Smooth muscle cell (in vitro differentiated cells): Measurements from ENCODE around the gene FASTKD2. TPM values are rescaled to one million over a fixed set of nuclear protein-coding genes. Genes with fewer than 3 reads are reported as not detected.

Experiments
- DNase-seq: peaks from one replicate; lab custom pipeline; 2025; ENCODE audit not compliant: unreplicated experiment; lab: John Stamatoyannopoulos, UW
- H2AFZ ChIP-seq: fragments of 200-600 bp; sonication (generic); 2 replicates; pipeline ENCODE4 v1.6.0; 2016; ENCODE audit warnings: antibody characterized with exemption, low read depth, mild to moderate bottlenecking
- H3F3A ChIP-seq: fragments of 200-600 bp; sonication (generic); 2 replicates; pipeline ENCODE4 v1.6.0; 2017; ENCODE audit warnings: antibody characterized with exemption, low read depth
- H3K27ac ChIP-seq: fragments of 200-600 bp; sonication (generic); 2 replicates; pipeline ENCODE4 v1.5.1; 2016; ENCODE audit warnings: low read depth, mild to moderate bottlenecking
- H3K27me3 ChIP-seq: fragments of 200-600 bp; sonication (generic); 2 replicates; pipeline ENCODE4 v1.6.1; 2016; ENCODE audit warnings: low read depth, mild to moderate bottlenecking
- H3K36me3 ChIP-seq: fragments of 200-600 bp; sonication (generic); 2 replicates; pipeline ENCODE4 v1.5.1; 2016; ENCODE audit warnings: low read depth
- H3K4me1 ChIP-seq: fragments of 200-600 bp; sonication (generic); 2 replicates; pipeline ENCODE4 v1.5.1; 2016; ENCODE audit warnings: low read depth
- H3K4me2 ChIP-seq: fragments of 200-600 bp; sonication (generic); 2 replicates; pipeline ENCODE4 v1.6.0; 2016; ENCODE audit warnings: mild to moderate bottlenecking
- H3K4me3 ChIP-seq: fragments of 200-600 bp; sonication (generic); 2 replicates; pipeline ENCODE4 v1.5.1; 2016; ENCODE audit warnings: mild to moderate bottlenecking
- H3K79me2 ChIP-seq: fragments of 200-600 bp; sonication (generic); 2 replicates; pipeline ENCODE4 v1.6.0; 2016; ENCODE audit warnings: low read depth, mild to moderate bottlenecking
- H3K9ac ChIP-seq: fragments of 200-600 bp; sonication (generic); 2 replicates; pipeline ENCODE4 v1.6.0; 2016; ENCODE audit warnings: low read depth
- H3K9me3 ChIP-seq: fragments of 200-600 bp; sonication (generic); replicated peaks from 2 replicates; pipeline ENCODE4 v1.5.1; 2016; ENCODE audit warnings: low read depth
- H4K20me1 ChIP-seq: fragments of 200-600 bp; sonication (generic); 2 replicates; pipeline ENCODE4 v1.6.0; 2016; ENCODE audit warnings: low read depth
- WGBS: methylation state at CpG from one replicate; pipeline ENCODE4 v1.1.7; 2016; ENCODE audit warnings: low lambda C conversion rate; 5-methylcytosine and 5-hydroxymethylcytosine counted together
- polyA plus RNA-seq: library from polyadenylated mRNA; unstranded; fragments of >200 nt; fragmentation: Nextera tagmentation; extraction: Ambion mirVana; gene quantifications from 2 replicates; pipeline ENCODE4 v1.2.1, GENCODE V29; 2016
- total RNA-seq: library from RNA; depleted of rRNA; stranded (reverse); fragments of >200 nt; gene quantifications from 2 replicates; pipeline ENCODE4 v1.2.3, GENCODE V29; 2014
- TF ChIP-seq, protein P1 (sequence below): fragments of 200-600 bp; sonication (generic); IDR thresholded peaks from 2 replicates; pipeline ENCODE4 v1.5.1; 2017; ENCODE audit warnings: borderline replicate concordance, mild to moderate bottlenecking, antibody characterized with exemption; ENCODE audit not compliant: insufficient read depth, poor library complexity, severe bottlenecking

The FASTKD2 gene
- total and polyA plus RNA-seq, 2 experiments from 2014 or later, result 15.7 to 32.5 TPM

DNA sequence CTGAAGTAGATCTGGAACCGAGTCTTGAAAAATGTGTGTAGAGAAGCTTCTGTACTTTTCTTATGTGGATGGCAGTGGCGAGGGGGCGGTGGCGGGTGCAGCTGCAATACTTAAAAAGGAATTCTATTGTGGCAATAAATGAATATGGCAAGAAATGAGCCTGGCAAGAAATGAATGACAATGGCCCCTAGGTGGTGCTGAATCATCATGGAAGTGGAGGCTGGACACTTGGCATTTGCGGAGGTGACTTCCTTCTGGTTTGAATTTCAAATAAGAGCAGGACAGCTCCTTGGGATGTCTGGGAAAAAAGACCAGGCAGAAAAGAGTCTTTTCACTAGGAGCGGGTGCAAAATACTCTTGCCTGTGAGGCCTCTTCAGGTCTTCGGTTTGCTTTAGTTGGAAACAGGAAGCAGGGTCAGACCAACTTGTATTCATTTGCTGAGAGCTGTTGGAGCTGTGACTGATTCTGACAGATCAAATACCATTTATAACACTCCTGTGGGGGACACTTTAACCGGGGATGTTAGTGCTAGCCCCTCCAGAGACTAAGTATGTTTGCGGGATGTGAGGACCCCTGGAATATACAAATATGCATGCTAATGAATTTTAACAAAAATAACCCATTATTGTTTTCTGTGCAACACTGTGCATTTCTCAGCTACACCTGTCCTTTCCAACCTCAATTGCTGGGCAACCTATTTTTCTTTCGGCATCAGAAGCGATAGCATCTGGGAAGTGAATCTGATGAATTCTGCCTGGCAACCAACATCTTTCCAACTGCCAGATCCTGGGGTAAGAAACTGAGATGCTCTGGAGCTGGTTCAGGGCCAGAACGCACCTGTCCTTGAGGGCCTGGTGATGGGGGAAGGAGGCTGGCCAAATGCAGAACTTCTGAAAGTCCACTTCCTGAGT, 35.4 kb downstream of the FASTKD2 start:
- Histone ChIP-seq H3F3A (no peaks in the 10 kb centered on the region), H3K27me3 (no peaks in the 10 kb centered on the region), H3K79me2 (no peaks in the 10 kb centered on the region), H3K4me1 (no peaks in the 10 kb centered on the region), H3K36me3 (no peaks in the 10 kb centered on the region), H3K27ac (no peak overlapping the region), H3K9me3 (no peaks in the 10 kb centered on the region), H3K9ac (no peak overlapping the region), H4K20me1 (no peaks in the 10 kb centered on the region), H3K4me3 (no peak overlapping the region), H3K4me2 (no peak overlapping the region), H2AFZ (no peak overlapping the region)
- WGBS, result 42% methylated on average over 12 of the region's 12 CpGs
- TF ChIP-seq, protein P1, sequence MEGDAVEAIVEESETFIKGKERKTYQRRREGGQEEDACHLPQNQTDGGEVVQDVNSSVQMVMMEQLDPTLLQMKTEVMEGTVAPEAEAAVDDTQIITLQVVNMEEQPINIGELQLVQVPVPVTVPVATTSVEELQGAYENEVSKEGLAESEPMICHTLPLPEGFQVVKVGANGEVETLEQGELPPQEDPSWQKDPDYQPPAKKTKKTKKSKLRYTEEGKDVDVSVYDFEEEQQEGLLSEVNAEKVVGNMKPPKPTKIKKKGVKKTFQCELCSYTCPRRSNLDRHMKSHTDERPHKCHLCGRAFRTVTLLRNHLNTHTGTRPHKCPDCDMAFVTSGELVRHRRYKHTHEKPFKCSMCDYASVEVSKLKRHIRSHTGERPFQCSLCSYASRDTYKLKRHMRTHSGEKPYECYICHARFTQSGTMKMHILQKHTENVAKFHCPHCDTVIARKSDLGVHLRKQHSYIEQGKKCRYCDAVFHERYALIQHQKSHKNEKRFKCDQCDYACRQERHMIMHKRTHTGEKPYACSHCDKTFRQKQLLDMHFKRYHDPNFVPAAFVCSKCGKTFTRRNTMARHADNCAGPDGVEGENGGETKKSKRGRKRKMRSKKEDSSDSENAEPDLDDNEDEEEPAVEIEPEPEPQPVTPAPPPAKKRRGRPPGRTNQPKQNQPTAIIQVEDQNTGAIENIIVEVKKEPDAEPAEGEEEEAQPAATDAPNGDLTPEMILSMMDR, result peak; percentile 66
- DNase-seq, result no peak

DNA sequence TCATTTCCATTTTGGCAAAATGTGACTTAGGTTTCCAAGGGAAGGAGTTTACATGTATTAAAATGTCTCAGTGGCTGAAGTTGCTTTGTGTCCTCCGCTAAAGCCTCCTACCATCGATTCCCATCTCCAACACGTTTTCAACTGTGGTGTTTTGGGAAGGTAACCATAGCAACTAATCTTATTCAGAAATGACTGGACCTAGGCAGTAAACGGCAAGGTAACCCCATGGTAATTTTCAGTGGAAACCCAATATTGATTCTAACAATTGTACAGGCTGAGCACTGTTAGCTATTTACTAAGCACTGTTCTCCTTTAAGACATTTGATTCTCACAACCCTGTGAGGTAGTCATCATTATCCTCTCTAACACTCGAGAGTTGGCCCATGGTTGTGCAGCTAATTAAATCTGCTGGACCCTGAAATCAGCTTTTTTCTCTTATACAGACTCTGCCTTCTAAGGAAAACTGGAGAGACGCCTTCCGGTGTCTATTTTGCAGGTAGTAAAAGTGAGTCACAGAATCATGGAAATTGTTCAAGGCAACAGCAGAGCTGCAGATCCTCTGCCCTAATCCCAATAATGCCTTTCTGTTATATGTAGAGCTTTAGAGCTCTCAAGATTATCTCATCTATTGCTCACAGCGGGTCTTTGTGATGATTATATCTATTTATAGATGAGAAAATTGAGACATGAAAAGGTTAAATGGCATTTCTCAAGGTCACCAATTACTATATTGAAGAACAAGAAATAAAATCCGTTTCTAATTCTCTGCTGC, 36.2 kb downstream of the FASTKD2 start:
- no peaks in the 10 kb centered on the region for H3K79me2 ChIP-seq
- TF ChIP-seq, protein P1, result no peak
- no peaks in the 10 kb centered on the region for H3K9me3 ChIP-seq
- no peaks in the 10 kb centered on the region for H3F3A ChIP-seq
- H2AFZ ChIP-seq, result no peak overlapping the region
- no peak overlapping the region for H3K4me3 ChIP-seq
- H3K9ac ChIP-seq, result no peak overlapping the region
- no peak overlapping the region for H3K4me2 ChIP-seq
- no peak for DNase-seq
- H3K27ac ChIP-seq, result no peak overlapping the region
- no peaks in the 10 kb centered on the region for H3K36me3 ChIP-seq
- no peaks in the 10 kb centered on the region for H3K27me3 ChIP-seq
- no peaks in the 10 kb centered on the region for H4K20me1 ChIP-seq
- no peaks in the 10 kb centered on the region for H3K4me1 ChIP-seq
- 56% methylated on average over 9 of the region's 9 CpGs for WGBS

DNA sequence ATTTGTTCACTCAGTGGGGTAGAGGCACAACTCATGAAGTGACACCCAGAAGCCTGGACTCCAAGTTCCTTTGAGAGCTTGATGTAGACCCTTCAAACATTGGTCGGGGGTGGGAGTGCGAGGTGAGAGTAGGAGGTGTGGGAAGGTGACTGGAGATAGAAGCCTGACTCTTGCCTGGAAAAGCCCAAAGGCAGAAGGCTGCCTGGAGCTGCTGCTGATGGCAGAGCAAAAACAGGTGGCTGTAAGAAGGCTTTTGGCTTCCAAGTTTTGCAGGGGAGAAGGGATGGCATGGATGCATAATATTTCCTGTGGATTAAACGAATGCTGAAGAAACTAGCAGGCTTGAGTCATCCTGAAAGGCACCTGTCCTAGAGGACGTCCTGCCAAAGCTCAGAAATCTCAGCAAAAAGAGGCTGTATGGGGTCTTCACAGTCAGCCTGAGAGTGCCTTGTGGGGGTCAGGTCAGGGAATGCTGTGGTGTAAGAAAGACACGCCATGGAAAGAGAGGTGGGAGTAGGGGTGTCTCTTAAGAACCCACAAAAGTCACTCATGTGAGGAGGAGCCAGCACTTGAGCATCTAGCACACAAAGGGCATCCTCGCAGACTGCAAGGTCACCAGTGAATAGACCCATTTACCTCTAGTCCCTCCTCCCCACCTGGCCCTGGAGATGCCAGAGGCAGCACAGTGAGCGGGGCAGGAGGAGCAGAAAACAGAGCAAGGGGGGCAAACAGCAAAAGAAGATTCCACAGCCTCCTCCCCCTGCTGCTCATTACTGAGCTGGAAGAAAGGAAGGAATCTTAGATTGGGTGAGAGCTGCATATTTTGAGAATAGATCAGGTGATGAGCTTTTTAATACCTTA, 37.5 kb downstream of the FASTKD2 start:
- Histone ChIP-seq H2AFZ (no peak overlapping the region), H3K27me3 (no peaks in the 10 kb centered on the region), H3K36me3 (no peaks in the 10 kb centered on the region), H3F3A (no peaks in the 10 kb centered on the region), H3K27ac (no peak overlapping the region), H3K4me1 (no peaks in the 10 kb centered on the region), H3K4me2 (no peak overlapping the region), H3K9me3 (no peaks in the 10 kb centered on the region), H3K4me3 (no peak overlapping the region), H3K79me2 (no peaks in the 10 kb centered on the region), H4K20me1 (no peaks in the 10 kb centered on the region), H3K9ac (no peak overlapping the region)
- DNase-seq, result no peak
- TF ChIP-seq, protein P1, result no peak
- WGBS, result 83% methylated on average over 7 of the region's 7 CpGs
